Lower lobe of right lung (tissue), 2 donors: Measurements from ENCODE around the gene BPGM. TPM values are rescaled to one million over a fixed set of nuclear protein-coding genes. Genes with fewer than 3 reads are reported as not detected.

ENCODE experiments used
- ATAC-seq, 2 donors: fragments of 200-7000 bp; cut with Tn5 transposase; one replicate each; pipeline ENCODE4 v1.9.1; 2020 to 2022; ENCODE audit warnings: mild to moderate bottlenecking in 2 of 2, moderate library complexity in 2 of 2
- DNase-seq: peaks from one replicate; pipeline ENCODE4 v3.0.0-alpha.2; 2020
- H3K27ac ChIP-seq: fragments of 200-600 bp; one replicate; pipeline ENCODE4 v1.8.0; 2022
- H3K27me3 ChIP-seq: fragments of 200-600 bp; one replicate; pipeline ENCODE4 v1.8.0; 2022; ENCODE audit warnings: low read depth
- H3K36me3 ChIP-seq: fragments of 200-600 bp; one replicate; pipeline ENCODE4 v1.8.0; 2022; ENCODE audit warnings: mild to moderate bottlenecking
- H3K4me1 ChIP-seq: fragments of 200-600 bp; one replicate; pipeline ENCODE4 v1.8.0; 2022
- H3K4me3 ChIP-seq: fragments of 200-600 bp; one replicate; pipeline ENCODE4 v1.8.0; 2022; ENCODE audit warnings: mild to moderate bottlenecking
- H3K9me3 ChIP-seq: fragments of 200-600 bp; one replicate; pipeline ENCODE4 v1.8.0; 2022
- CTCF ChIP-seq: fragments of 200-600 bp; IDR thresholded peaks from one replicate; pipeline ENCODE4 v1.8.0; 2022; ENCODE audit warnings: antibody characterized with exemption, mild to moderate bottlenecking
- intact Hi-C: fragments of 100-400 bp; cut with DNase I; formaldehyde crosslinking; loops from one replicate; pipeline ENCODE4 v1.11.0; 2022
- total RNA-seq: library from RNA; stranded (reverse); fragmentation: NEBNext Ultra II Directional; extraction: Animal tissue kit (Norgen Biotek cat#: 25700); gene quantifications from one replicate; pipeline ENCODE4 v1.2.1, GENCODE V29; 2021
- donor health status: DM: no; HTN: yes; CAD: no; lungs with severe emphysema.

The BPGM gene
- total RNA-seq, 1 donor from 2014 or later, result 16.9 TPM

GRCh38 chr7:134627109-134627774 lies 19.4 kb upstream of the BPGM start:
- H3K4me3 ChIP-seq, result no peak overlapping the region
- ATAC-seq (no peak), DNase-seq (no peak)
- H3K4me1 ChIP-seq, result no peaks in the 10 kb centered on the region
- no peaks in the 10 kb centered on the region for H3K9me3 ChIP-seq
- no peak for TF ChIP-seq CTCF
- intact Hi-C loops, result no loop called here
- no peak overlapping the region for H3K27ac ChIP-seq
- H3K27me3 ChIP-seq, result peaks cover 5% of the 10 kb centered on the region
- no peaks in the 10 kb centered on the region for H3K36me3 ChIP-seq

GRCh38 chr7:134627775-134628153 lies 18.9 kb upstream of the BPGM start:
- DNase-seq, result no peak
- H3K4me3 ChIP-seq, result no peak overlapping the region
- no peaks in the 10 kb centered on the region for H3K36me3 ChIP-seq
- no peak for TF ChIP-seq CTCF
- no peaks in the 10 kb centered on the region for H3K4me1 ChIP-seq
- H3K9me3 ChIP-seq, result no peaks in the 10 kb centered on the region
- no peak for ATAC-seq
- intact Hi-C loops, result no loop called here
- H3K27me3 ChIP-seq, result peaks cover 2% of the 10 kb centered on the region
- H3K27ac ChIP-seq, result no peak overlapping the region

GRCh38 chr7:134629445-134629844 lies 17.2 kb upstream of the BPGM start:
- H3K4me3 ChIP-seq, result no peak overlapping the region
- intact Hi-C loops, result no loop called here
- no peaks in the 10 kb centered on the region for H3K27me3 ChIP-seq
- H3K36me3 ChIP-seq, result no peaks in the 10 kb centered on the region
- DNase-seq (no peak), ATAC-seq (no peak)
- H3K27ac ChIP-seq, result no peak overlapping the region
- no peaks in the 10 kb centered on the region for H3K4me1 ChIP-seq
- no peaks in the 10 kb centered on the region for H3K9me3 ChIP-seq
- TF ChIP-seq CTCF, result no peak

GRCh38 chr7:134630237-134630636 lies 16.4 kb upstream of the BPGM start:
- Histone ChIP-seq H3K4me3 (no peak overlapping the region), H3K9me3 (no peaks in the 10 kb centered on the region), H3K27ac (no peak overlapping the region), H3K27me3 (no peaks in the 10 kb centered on the region), H3K4me1 (peaks cover 2% of the 10 kb centered on the region), H3K36me3 (no peaks in the 10 kb centered on the region)
- no peak for DNase-seq
- no peak for ATAC-seq
- no peak for TF ChIP-seq CTCF
- intact Hi-C loops, result loop anchor here (10.0 kb wide), 1 partner anchor 315 kb away; no protein-coding TSS in a partner anchor

GRCh38 chr7:134630893-134631292 lies 15.8 kb upstream of the BPGM start:
- ATAC-seq, result no peak
- TF ChIP-seq CTCF, result no peak
- Histone ChIP-seq H3K27ac (no peak overlapping the region), H3K36me3 (no peaks in the 10 kb centered on the region), H3K4me1 (peaks cover 9% of the 10 kb centered on the region), H3K27me3 (no peaks in the 10 kb centered on the region), H3K4me3 (no peak overlapping the region), H3K9me3 (no peaks in the 10 kb centered on the region)
- intact Hi-C loops, result loop anchor here (10.0 kb wide), 1 partner anchor 314 kb away; no protein-coding TSS in a partner anchor
- no peak for DNase-seq
